Endodermal cell (in vitro differentiated cells): ENCODE data around the gene SCAF8. TPM values are rescaled to one million over a fixed set of nuclear protein-coding genes. Genes with fewer than 3 reads are reported as not detected.

Source experiments
- DNase-seq: peaks from one replicate; pipeline ENCODE4 v3.0.0-alpha.2; 2017
- H3K27ac ChIP-seq: 2 replicates; pipeline ENCODE4 v1.5.1; 2013; ENCODE audit warnings: mild to moderate bottlenecking, low read depth, low read length, moderate library complexity
- H3K27me3 ChIP-seq: 2 replicates; pipeline ENCODE4 v1.6.1; 2013; ENCODE audit warnings: mild to moderate bottlenecking, low read length, moderate library complexity; ENCODE audit not compliant: insufficient read depth, control insufficient read depth, poor library complexity, severe bottlenecking
- H3K36me3 ChIP-seq: 2 replicates; pipeline ENCODE4 v1.7.0; 2013; ENCODE audit warnings: mild to moderate bottlenecking, low read length, moderate library complexity; ENCODE audit not compliant: control insufficient read depth, insufficient read depth
- H3K4me1 ChIP-seq: one replicate; pipeline ENCODE4 v1.7.0; 2013; ENCODE audit warnings: low read length; ENCODE audit not compliant: control insufficient read depth, insufficient read depth
- H3K4me3 ChIP-seq: 2 replicates; pipeline ENCODE4 v1.5.1; 2013; ENCODE audit warnings: mild to moderate bottlenecking, low read length, moderate library complexity
- H3K9ac ChIP-seq: 2 replicates; pipeline ENCODE4 v1.6.1; 2013; ENCODE audit warnings: mild to moderate bottlenecking, low read length, moderate library complexity; ENCODE audit not compliant: poor library complexity, severe bottlenecking; ENCODE audit errors: extremely low read depth
- H3K9me3 ChIP-seq: 2 replicates; pipeline ENCODE4 v1.6.1; 2013; ENCODE audit warnings: mild to moderate bottlenecking, low read length, moderate library complexity; ENCODE audit not compliant: control insufficient read depth
- H3K27ac Mint-ChIP-seq: 2 replicates; pipeline ENCODE4 v1.8.0; 2020; ENCODE audit warnings: mixed read lengths
- H3K27me3 Mint-ChIP-seq: 2 replicates; pipeline ENCODE4 v1.8.0; 2021; ENCODE audit warnings: mild to moderate bottlenecking, mixed read lengths; ENCODE audit not compliant: insufficient read depth
- H3K36me3 Mint-ChIP-seq: 2 replicates; pipeline ENCODE4 v1.8.0; 2020; ENCODE audit warnings: low read depth, mixed read lengths
- H3K4me1 Mint-ChIP-seq: 2 replicates; pipeline ENCODE4 v1.8.0; 2020; ENCODE audit warnings: mixed read lengths
- H3K4me3 Mint-ChIP-seq: 2 replicates; pipeline ENCODE4 v1.8.0; 2020; ENCODE audit warnings: mild to moderate bottlenecking, moderate library complexity, mixed read lengths
- H3K9me3 Mint-ChIP-seq: 2 replicates; pipeline ENCODE4 v1.8.0; 2020; ENCODE audit warnings: mild to moderate bottlenecking, mixed read lengths
- WGBS, 2 experiments: methylation state at CpG; one replicate each; pipeline versions ENCODE4 v1.1.5 to v1.1.7; 2013; ENCODE audit warnings: missing lambda C conversion rate in 2 of 2, mixed read lengths in 1 of 2; ENCODE audit not compliant: insufficient coverage in 1 of 2, insufficient read length in 1 of 2; 5-methylcytosine and 5-hydroxymethylcytosine counted together
- microRNA-seq: library from miRNA; unstranded; fragments of <30 nt; microRNA quantifications from one replicate; pipeline ENCODE4 v1.2.0, GENCODE V29; 2020; ENCODE audit warnings: borderline microRNAs expressed
- total RNA-seq, 2 donors: library from RNA; stranded (reverse); fragmentation: NEBNext Ultra II Directional in 1 of 2; extraction: Animal tissue kit (Norgen Biotek cat#: 25700) in 1 of 2; gene quantifications; 2 replicates in 1 of 2; 3 replicates in 1 of 2; pipeline ENCODE4 v1.2.1, GENCODE V29; 2021
- TF ChIP-seq, protein P1 (sequence below): fragments of 200-600 bp; sonication (generic); conservative IDR thresholded peaks from 2 replicates; pipeline ENCODE4 v1.5.0; 2021; ENCODE audit warnings: antibody characterized with exemption, mild to moderate bottlenecking

Gene SCAF8
- total RNA-seq, 2 donors from 2014 or later: 49.7 to 56.2 TPM

GRCh38 chr6:154882107-154882506, 148.9 kb downstream of the SCAF8 start:
- 100% methylated on average over 2 to 3 of the region's 3 CpGs for WGBS, 2 experiments
- no peaks in the 10 kb centered on the region for H3K27me3 Mint-ChIP-seq
- H3K4me3 Mint-ChIP-seq: no peak overlapping the region
- no peak overlapping the region for H3K27ac Mint-ChIP-seq
- H3K4me3 ChIP-seq: no peak overlapping the region
- no peaks in the 10 kb centered on the region for H3K9me3 Mint-ChIP-seq
- H3K4me1 Mint-ChIP-seq: peaks cover 3% of the 10 kb centered on the region
- DNase-seq: no peak
- TF ChIP-seq, protein P1, sequence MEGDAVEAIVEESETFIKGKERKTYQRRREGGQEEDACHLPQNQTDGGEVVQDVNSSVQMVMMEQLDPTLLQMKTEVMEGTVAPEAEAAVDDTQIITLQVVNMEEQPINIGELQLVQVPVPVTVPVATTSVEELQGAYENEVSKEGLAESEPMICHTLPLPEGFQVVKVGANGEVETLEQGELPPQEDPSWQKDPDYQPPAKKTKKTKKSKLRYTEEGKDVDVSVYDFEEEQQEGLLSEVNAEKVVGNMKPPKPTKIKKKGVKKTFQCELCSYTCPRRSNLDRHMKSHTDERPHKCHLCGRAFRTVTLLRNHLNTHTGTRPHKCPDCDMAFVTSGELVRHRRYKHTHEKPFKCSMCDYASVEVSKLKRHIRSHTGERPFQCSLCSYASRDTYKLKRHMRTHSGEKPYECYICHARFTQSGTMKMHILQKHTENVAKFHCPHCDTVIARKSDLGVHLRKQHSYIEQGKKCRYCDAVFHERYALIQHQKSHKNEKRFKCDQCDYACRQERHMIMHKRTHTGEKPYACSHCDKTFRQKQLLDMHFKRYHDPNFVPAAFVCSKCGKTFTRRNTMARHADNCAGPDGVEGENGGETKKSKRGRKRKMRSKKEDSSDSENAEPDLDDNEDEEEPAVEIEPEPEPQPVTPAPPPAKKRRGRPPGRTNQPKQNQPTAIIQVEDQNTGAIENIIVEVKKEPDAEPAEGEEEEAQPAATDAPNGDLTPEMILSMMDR: no peak
- no peaks in the 10 kb centered on the region for H3K4me1 ChIP-seq
- no peaks in the 10 kb centered on the region for H3K9me3 ChIP-seq
- H3K36me3 ChIP-seq: peaks cover 17% of the 10 kb centered on the region
- H3K27ac ChIP-seq: no peak overlapping the region
- no peak overlapping the region for H3K9ac ChIP-seq
- peaks cover 31% of the 10 kb centered on the region for H3K36me3 Mint-ChIP-seq
- H3K27me3 ChIP-seq: no peaks in the 10 kb centered on the region

Small RNA genes lying within 50 kb of the gene (microRNA-seq; reads per million reads assigned to microRNA genes)
- not detected for gene MIR1273C

Other genes starting within 250 kb of the SCAF8 start
- gene CNKSR3, start 222.7 kb upstream of the SCAF8 start, total RNA-seq: 1 to 10 TPM; 5.9 to 8.0 TPM